Mesendoderm (in vitro differentiated cells): Measurements from ENCODE around the gene ZNF296.

Source experiments
- DNase-seq: peaks from one replicate; pipeline ENCODE4 v3.0.0; 2013
- H2AK5ac ChIP-seq: 2 replicates; pipeline ENCODE4 v1.6.1; 2013; ENCODE audit warnings: low read length, inconsistent platforms
- H2BK120ac ChIP-seq: 2 replicates; pipeline ENCODE4 v1.6.1; 2013; ENCODE audit warnings: low read depth, mild to moderate bottlenecking, low read length, moderate library complexity, mixed read lengths
- H2BK15ac ChIP-seq: replicated peaks from 2 replicates; pipeline ENCODE4 v1.6.1; 2013; ENCODE audit warnings: low read depth, mild to moderate bottlenecking, moderate library complexity
- H2BK5ac ChIP-seq: 2 replicates; pipeline ENCODE4 v1.6.1; 2013; ENCODE audit warnings: low read length, inconsistent platforms
- H3K18ac ChIP-seq: 2 replicates; pipeline ENCODE4 v1.6.1; 2013; ENCODE audit warnings: mild to moderate bottlenecking, low read length, mixed read lengths
- H3K23ac ChIP-seq: one replicate; pipeline ENCODE4 v1.6.1; 2013; ENCODE audit warnings: low read length
- H3K27ac ChIP-seq: 2 replicates; pipeline ENCODE4 v1.5.1; 2013; ENCODE audit warnings: low read depth, mild to moderate bottlenecking, inconsistent platforms, low read length, moderate library complexity
- H3K27me3 ChIP-seq: 2 replicates; pipeline ENCODE4 v1.6.1; 2013; ENCODE audit warnings: low read length, control low read depth, mild to moderate bottlenecking, inconsistent platforms; ENCODE audit not compliant: insufficient read depth, poor library complexity
- H3K36me3 ChIP-seq: 2 replicates; pipeline ENCODE4 v1.6.1; 2013; ENCODE audit warnings: low read length, inconsistent platforms; ENCODE audit not compliant: control insufficient read depth, insufficient read depth
- H3K4ac ChIP-seq: one replicate; pipeline ENCODE4 v1.6.1; 2013; ENCODE audit warnings: low read depth, mild to moderate bottlenecking, low read length, moderate library complexity
- H3K4me1 ChIP-seq: 2 replicates; pipeline ENCODE4 v1.6.1; 2013; ENCODE audit warnings: low read depth, low read length, inconsistent platforms; ENCODE audit not compliant: control insufficient read depth
- H3K4me2 ChIP-seq: 2 replicates; pipeline ENCODE4 v1.6.1; 2013; ENCODE audit warnings: low read length
- H3K4me3 ChIP-seq: 2 replicates; pipeline ENCODE4 v1.5.1; 2013; ENCODE audit warnings: mild to moderate bottlenecking, low read length
- H3K56ac ChIP-seq: one replicate; pipeline ENCODE4 v1.6.1; 2013; ENCODE audit warnings: low read length
- H3K79me1 ChIP-seq: 2 replicates; pipeline ENCODE4 v1.6.1; 2013; ENCODE audit warnings: low read length, inconsistent platforms
- H3K79me2 ChIP-seq: 2 replicates; pipeline ENCODE4 v1.6.1; 2013; ENCODE audit warnings: mild to moderate bottlenecking, low read length; ENCODE audit not compliant: control insufficient read depth, insufficient read depth
- H3K9ac ChIP-seq: 2 replicates; pipeline ENCODE4 v1.6.1; 2013; ENCODE audit warnings: low read length, inconsistent platforms
- H4K5ac ChIP-seq: one replicate; pipeline ENCODE4 v1.6.1; 2013; ENCODE audit warnings: low read length
- H4K8ac ChIP-seq: one replicate; pipeline ENCODE4 v1.6.1; 2013; ENCODE audit warnings: low read depth, mild to moderate bottlenecking, control low read depth, low read length, moderate library complexity
- WGBS: extraction: QIAGEN DNeasy Blood & Tissue Kit; methylation state at CpG from one replicate; pipeline ENCODE4 v1.1.7; 2013; ENCODE audit warnings: low lambda C conversion rate, missing lambda C conversion rate; ENCODE audit not compliant: insufficient coverage; ENCODE audit errors: extremely low coverage; 5-methylcytosine and 5-hydroxymethylcytosine counted together

The ZNF296 gene

DNA sequence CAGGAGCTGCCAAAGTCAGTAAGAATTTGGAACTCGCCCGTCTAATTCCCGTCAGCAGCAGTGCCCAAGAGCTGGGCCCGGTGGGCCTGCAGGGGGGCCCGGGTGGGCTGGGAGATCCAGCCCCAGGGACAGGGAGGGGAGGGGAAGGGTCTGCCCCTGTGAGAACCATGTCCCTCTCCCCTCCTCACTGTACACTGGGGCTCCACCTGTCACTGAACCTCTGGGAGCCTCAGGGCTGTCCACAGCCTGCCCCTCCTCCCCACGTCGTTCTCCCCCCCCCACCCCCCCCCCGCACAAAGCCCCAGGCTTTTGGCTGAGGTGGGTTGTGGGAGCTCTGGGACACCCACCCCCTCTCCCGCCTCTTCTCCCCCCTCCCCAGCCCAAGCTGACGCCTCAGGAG lies 8.2 kb downstream of the ZNF296 start:
- WGBS, result no CpG with 5 or more reads among the region's 10 CpGs
- H3K56ac ChIP-seq, result no peak overlapping the region

GRCh38 chr19:45066921-45067661 lies 9.2 kb downstream of the ZNF296 start:
- H4K8ac ChIP-seq, result no peak overlapping the region
- no peaks in the 10 kb centered on the region for H3K79me2 ChIP-seq
- H3K4me3 ChIP-seq, result no peak overlapping the region
- no peak overlapping the region for H3K9ac ChIP-seq
- H4K5ac ChIP-seq, result no peak overlapping the region
- H3K79me1 ChIP-seq, result peaks cover 3% of the 10 kb centered on the region
- H3K23ac ChIP-seq, result no peak overlapping the region
- H3K4me1 ChIP-seq, result no peaks in the 10 kb centered on the region
- H2BK5ac ChIP-seq, result no peak overlapping the region
- no peak overlapping the region for H2BK120ac ChIP-seq
- H3K4me2 ChIP-seq, result no peak overlapping the region
- H2AK5ac ChIP-seq, result no peak overlapping the region
- no peak overlapping the region for H3K4ac ChIP-seq
- H3K18ac ChIP-seq, result no peak overlapping the region
- no peak overlapping the region for H2BK15ac ChIP-seq
- H3K27ac ChIP-seq, result no peak overlapping the region
- H3K56ac ChIP-seq, result no peak overlapping the region
- no peak for DNase-seq
- H3K27me3 ChIP-seq, result no peaks in the 10 kb centered on the region
- no CpG with 5 or more reads among the region's 38 CpGs for WGBS
- H3K36me3 ChIP-seq, result peaks cover 17% of the 10 kb centered on the region

More for the DNA sequence above, 8.2 kb downstream of the ZNF296 start:
- no peaks in the 10 kb centered on the region for H3K4me1 ChIP-seq
- H2BK120ac ChIP-seq, result no peak overlapping the region
- no peak overlapping the region for H3K18ac ChIP-seq
- H3K4me3 ChIP-seq, result no peak overlapping the region
- H3K4me2 ChIP-seq, result no peak overlapping the region
- H3K79me1 ChIP-seq, result peaks cover 3% of the 10 kb centered on the region
- no peak overlapping the region for H4K5ac ChIP-seq
- H4K8ac ChIP-seq, result no peak overlapping the region
- H3K79me2 ChIP-seq, result no peaks in the 10 kb centered on the region
- no peak overlapping the region for H3K27ac ChIP-seq
- H2AK5ac ChIP-seq, result no peak overlapping the region
- no peak for DNase-seq
- no peak overlapping the region for H3K23ac ChIP-seq
- H2BK5ac ChIP-seq, result no peak overlapping the region
- H3K36me3 ChIP-seq, result peaks cover 16% of the 10 kb centered on the region
- no peaks in the 10 kb centered on the region for H3K27me3 ChIP-seq
- H3K9ac ChIP-seq, result no peak overlapping the region
- H2BK15ac ChIP-seq, result no peak overlapping the region
- no peak overlapping the region for H3K4ac ChIP-seq

DNA sequence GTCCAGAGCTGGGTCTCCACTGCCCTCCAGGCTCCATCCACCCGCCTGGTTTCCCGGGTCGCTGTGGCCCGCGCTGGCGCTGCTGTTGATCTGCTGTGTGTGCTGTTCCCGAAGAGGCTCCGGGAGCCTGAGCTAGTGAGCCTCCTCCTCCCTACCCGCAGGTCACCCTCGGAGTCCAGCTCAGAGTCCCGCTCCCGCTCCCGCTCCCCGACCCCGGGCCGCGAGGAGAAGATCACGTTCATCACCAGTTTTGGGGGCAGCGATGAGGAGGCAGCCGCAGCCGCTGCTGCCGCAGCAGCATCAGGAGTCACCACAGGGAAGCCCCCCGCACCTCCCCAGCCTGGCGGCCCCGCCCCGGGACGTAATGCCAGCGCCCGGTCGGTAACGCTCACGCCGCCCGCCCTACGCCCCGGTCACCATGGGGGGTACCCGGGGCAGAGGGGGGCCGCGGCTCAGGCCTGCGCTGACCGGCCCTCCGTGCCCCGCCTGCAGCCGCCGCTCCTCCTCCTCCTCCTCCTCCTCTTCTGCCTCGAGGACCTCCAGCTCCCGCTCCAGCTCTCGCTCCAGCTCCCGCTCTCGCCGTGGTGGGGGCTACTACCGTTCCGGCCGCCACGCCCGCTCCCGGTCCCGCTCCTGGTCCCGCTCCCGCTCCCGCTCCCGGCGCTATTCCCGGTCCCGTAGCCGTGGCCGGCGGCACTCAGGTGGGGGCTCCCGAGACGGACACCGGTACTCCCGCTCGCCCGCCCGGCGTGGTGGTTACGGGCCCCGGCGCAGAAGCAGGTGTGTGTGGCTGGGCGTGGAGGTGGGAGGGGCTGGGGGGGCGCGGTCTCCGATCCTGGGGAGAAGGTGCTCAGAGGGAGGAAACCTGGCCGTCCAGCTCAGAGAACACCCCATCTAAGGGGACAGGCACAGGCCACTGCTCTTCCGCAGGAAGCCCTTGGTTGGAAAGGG lies 12.2 kb downstream of the ZNF296 start:
- H4K8ac ChIP-seq, result no peak overlapping the region
- no peak for DNase-seq
- peaks cover 8% of the 10 kb centered on the region for H3K79me1 ChIP-seq
- no peak overlapping the region for H3K18ac ChIP-seq
- no peak overlapping the region for H3K4ac ChIP-seq
- no peaks in the 10 kb centered on the region for H3K79me2 ChIP-seq
- no peak overlapping the region for H3K9ac ChIP-seq
- H2AK5ac ChIP-seq, result no peak overlapping the region
- H3K4me1 ChIP-seq, result no peaks in the 10 kb centered on the region
- H3K23ac ChIP-seq, result no peak overlapping the region
- no peak overlapping the region for H2BK15ac ChIP-seq
- H3K27ac ChIP-seq, result no peak overlapping the region
- WGBS, result no CpG with 5 or more reads among the region's 85 CpGs
- no peak overlapping the region for H3K56ac ChIP-seq
- no peak overlapping the region for H3K4me3 ChIP-seq
- no peak overlapping the region for H4K5ac ChIP-seq
- no peak overlapping the region for H3K4me2 ChIP-seq
- no peak overlapping the region for H2BK120ac ChIP-seq
- no peak overlapping the region for H2BK5ac ChIP-seq
- peaks cover 28% of the 10 kb centered on the region for H3K36me3 ChIP-seq
- no peaks in the 10 kb centered on the region for H3K27me3 ChIP-seq

DNA sequence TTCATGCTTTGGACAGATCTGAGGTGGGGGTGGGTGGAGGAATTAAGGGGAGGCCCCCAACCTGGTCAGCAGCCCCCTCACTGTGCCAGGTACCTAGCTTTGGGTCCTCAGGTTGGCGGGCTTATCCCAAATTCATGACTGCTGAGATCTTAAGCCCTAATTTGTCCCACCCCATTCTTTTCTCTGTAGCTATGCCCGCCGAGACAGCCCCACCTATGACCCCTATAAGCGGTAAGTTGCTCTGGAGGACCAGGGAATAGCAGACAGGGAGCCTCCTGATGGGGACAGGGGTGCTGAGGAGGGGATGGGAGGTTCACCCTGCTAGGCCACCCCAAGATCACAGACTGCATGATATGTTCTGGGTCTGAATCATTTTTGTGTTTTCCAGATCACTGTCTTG lies 14.3 kb downstream of the ZNF296 start:
- Histone ChIP-seq H2AK5ac (no peak overlapping the region), H2BK15ac (no peak overlapping the region), H3K23ac (no peak overlapping the region), H3K36me3 (peaks cover 26% of the 10 kb centered on the region), H3K4ac (no peak overlapping the region), H3K56ac (no peak overlapping the region), H4K5ac (no peak overlapping the region), H3K4me3 (no peak overlapping the region), H3K4me2 (no peak overlapping the region), H2BK120ac (no peak overlapping the region), H3K18ac (no peak overlapping the region), H3K27me3 (no peaks in the 10 kb centered on the region), H4K8ac (no peak overlapping the region), H3K4me1 (no peaks in the 10 kb centered on the region), H3K9ac (no peak overlapping the region), H3K27ac (no peak overlapping the region), H3K79me2 (no peaks in the 10 kb centered on the region), H2BK5ac (no peak overlapping the region), H3K79me1 (peaks cover 8% of the 10 kb centered on the region)
- no CpG with 5 or more reads among the region's 4 CpGs for WGBS
- DNase-seq, result no peak

- Histone ChIP-seq H3K4me3 (no peak overlapping the region), H3K23ac (no peak overlapping the region), H3K79me1 (peaks cover 6% of the 10 kb centered on the region), H3K4me1 (no peaks in the 10 kb centered on the region), H2BK120ac (no peak overlapping the region), H3K9ac (no peak overlapping the region), H2BK5ac (no peak overlapping the region), H3K4ac (no peak overlapping the region), H3K56ac (no peak overlapping the region), H3K27me3 (no peaks in the 10 kb centered on the region), H4K8ac (no peak overlapping the region), H3K4me2 (no peak overlapping the region), H4K5ac (no peak overlapping the region), H3K27ac (no peak overlapping the region), H2BK15ac (no peak overlapping the region), H3K36me3 (peaks cover 28% of the 10 kb centered on the region), H3K79me2 (no peaks in the 10 kb centered on the region), H3K18ac (no peak overlapping the region), H2AK5ac (no peak overlapping the region)
- WGBS, result no CpG with 5 or more reads among the region's 16 CpGs
- peak; percentile 90 for DNase-seq
These were observed 16.9 kb downstream of the ZNF296 start for GRCh38 chr19:45059258-45059965.
